ENCODE measurements around the gene C2CD4C. TPM values are rescaled to one million over a fixed set of nuclear protein-coding genes. Genes with fewer than 3 reads are reported as not detected.

C2CD4C gene
- 1 to 10 TPM in 1 of 2 donors, under 1 TPM in 1; 0.88 to 1.4 TPM for total RNA-seq
- polyA plus RNA-seq, result 1 to 10 TPM; 1.2 TPM
- long read RNA-seq, donor 1, result 0 reads
- long read RNA-seq, donor 2, result 0 reads
- long read RNA-seq, donor 3, result 0 reads
- long read RNA-seq, donor 4, result 0 reads
- long read RNA-seq, donor 5, result 0 reads

DNA sequence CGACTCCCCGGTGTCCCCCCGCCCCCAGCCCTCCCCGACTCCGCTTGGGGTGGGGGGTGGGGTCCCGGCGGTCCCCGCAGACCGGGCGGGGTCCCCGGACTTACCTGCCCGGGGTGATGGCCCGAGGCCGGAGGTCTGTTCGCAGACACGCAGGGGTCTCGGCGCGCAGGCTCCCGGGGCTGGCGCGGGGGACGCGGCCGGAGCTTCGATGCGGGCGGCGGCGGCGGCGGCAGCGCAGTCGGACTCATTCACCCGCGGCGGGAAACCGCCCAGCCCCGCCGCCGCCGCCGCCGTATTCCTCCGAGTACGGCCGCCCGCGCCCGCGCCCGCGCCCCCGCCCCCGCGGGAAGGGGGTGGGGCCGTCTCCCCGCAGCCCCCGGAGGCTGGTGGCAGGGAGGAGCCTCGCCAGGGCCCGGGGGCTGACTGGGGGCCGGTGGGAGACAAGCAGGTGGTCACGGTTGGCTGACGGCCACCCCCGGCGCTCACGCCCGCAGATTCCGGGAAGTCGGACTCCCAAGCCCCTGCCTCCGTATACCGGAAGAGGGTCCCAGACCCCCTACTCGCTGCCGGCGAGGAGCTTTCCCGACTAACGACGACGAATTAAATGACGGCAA is at the start of gene C2CD4C:
Gene C2CD4C (minus strand): TSS at position 246 of the 614 bp plus-strand sequence. CDS start 786 bp downstream, outside the sequence.
- H3K27ac ChIP-seq (ENCODE audit: low read depth in 1 of 2, low read length in 1 of 2), result no peak within 1 kb of the TSS
- TF ChIP-seq, protein P1, sequence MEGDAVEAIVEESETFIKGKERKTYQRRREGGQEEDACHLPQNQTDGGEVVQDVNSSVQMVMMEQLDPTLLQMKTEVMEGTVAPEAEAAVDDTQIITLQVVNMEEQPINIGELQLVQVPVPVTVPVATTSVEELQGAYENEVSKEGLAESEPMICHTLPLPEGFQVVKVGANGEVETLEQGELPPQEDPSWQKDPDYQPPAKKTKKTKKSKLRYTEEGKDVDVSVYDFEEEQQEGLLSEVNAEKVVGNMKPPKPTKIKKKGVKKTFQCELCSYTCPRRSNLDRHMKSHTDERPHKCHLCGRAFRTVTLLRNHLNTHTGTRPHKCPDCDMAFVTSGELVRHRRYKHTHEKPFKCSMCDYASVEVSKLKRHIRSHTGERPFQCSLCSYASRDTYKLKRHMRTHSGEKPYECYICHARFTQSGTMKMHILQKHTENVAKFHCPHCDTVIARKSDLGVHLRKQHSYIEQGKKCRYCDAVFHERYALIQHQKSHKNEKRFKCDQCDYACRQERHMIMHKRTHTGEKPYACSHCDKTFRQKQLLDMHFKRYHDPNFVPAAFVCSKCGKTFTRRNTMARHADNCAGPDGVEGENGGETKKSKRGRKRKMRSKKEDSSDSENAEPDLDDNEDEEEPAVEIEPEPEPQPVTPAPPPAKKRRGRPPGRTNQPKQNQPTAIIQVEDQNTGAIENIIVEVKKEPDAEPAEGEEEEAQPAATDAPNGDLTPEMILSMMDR (IDR thresholded peaks at IDR 0.05; ENCODE audit: control extremely low read depth, extremely low read depth), result no peak
- H3K9me3 ChIP-seq (ENCODE audit: control insufficient read depth in 4 of 4, insufficient read depth in 3 of 4, low read length in 3 of 4), result peaks cover 0 to 6% (median 0%) of the 10 kb centered on the region in 4 donors
- peaks cover 0 to 6% (median 4%) of the 10 kb centered on the region in 5 donors for H3K4me1 ChIP-seq (ENCODE audit: control insufficient read depth in 5 of 5, insufficient read depth in 5 of 5, low read length in 5 of 5)
- peaks cover 11 to 18% (median 13%) of the 10 kb centered on the region in 3 donors for H3K27me3 ChIP-seq (ENCODE audit: control insufficient read depth in 3 of 3, insufficient read depth in 3 of 3, low read length in 2 of 3)
- ATAC-seq (ENCODE audit: insufficient read depth, low FRiP score) (no peak), DNase-seq (peak in 2 of 3 donors; percentile 19 to 20)
- no peaks in the 10 kb centered on the region for H3K36me3 ChIP-seq (ENCODE audit: control insufficient read depth in 4 of 4, insufficient read depth in 4 of 4, low read length in 4 of 4)
- H3K4me3 ChIP-seq, result peak within 1 kb of the TSS; percentile 25
- whole genome bisulfite sequencing, 2 donors, result 0 to 1% methylated on average over 21 to 80 of the region's 80 CpGs
- no peak within 1 kb of the TSS for H3K9ac ChIP-seq (ENCODE audit: insufficient read depth in 1 of 2, low read length in 2 of 2)

- Histone ChIP-seq H3K36me3 (ENCODE audit: control insufficient read depth in 4 of 4, insufficient read depth in 4 of 4, low read length in 4 of 4) (no peaks in the 10 kb centered on the region), H3K9me3 (ENCODE audit: control insufficient read depth in 4 of 4, insufficient read depth in 3 of 4, low read length in 3 of 4) (no peaks in the 10 kb centered on the region), H3K27ac (ENCODE audit: low read depth in 1 of 2, low read length in 1 of 2) (no peak overlapping the region), H3K27me3 (ENCODE audit: control insufficient read depth in 3 of 3, insufficient read depth in 3 of 3, low read length in 2 of 3) (peaks cover 0 to 12% (median 8%) of the 10 kb centered on the region in 3 donors), H3K9ac (ENCODE audit: insufficient read depth in 1 of 2, low read length in 2 of 2) (no peak overlapping the region), H3K4me3 (no peak overlapping the region), H3K4me1 (ENCODE audit: control insufficient read depth in 5 of 5, insufficient read depth in 5 of 5, low read length in 5 of 5) (peaks cover 0 to 7% (median 0%) of the 10 kb centered on the region in 5 donors)
- ATAC-seq (ENCODE audit: insufficient read depth, low FRiP score) (no peak), DNase-seq (no peak)
- 93 to 97% methylated on average over 89 of the region's 89 CpGs for WGBS, 2 donors
- TF ChIP-seq, protein P1 (IDR thresholded peaks at IDR 0.05; ENCODE audit: control extremely low read depth, extremely low read depth), result no peak
These were observed 49.4 kb upstream of the C2CD4C start for GRCh38 chr19:458091-459042.

DNA sequence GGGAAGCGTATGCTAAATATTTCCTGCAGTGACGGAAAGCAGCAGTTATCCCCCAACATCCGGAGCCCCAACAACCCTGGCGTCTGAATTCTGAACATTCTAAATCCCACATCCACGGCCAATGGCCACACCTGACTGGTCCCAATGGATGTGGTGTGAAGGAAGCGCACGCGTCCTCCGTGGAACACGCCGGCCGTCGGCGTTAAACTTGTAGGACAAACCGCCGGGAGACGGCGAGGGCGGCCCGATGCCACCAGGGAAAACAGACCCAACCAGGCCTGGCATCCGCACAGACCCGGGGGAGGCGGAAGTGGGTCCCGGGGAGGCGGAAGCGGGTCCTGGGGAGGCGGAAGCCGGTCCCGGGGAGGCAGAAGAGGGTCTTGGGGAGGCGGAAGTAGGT is 48.7 kb upstream of the C2CD4C start:
- TF ChIP-seq, protein P1 (IDR thresholded peaks at IDR 0.05; ENCODE audit: control extremely low read depth, extremely low read depth), result no peak
- H3K9ac ChIP-seq (ENCODE audit: insufficient read depth in 1 of 2, low read length in 2 of 2), result no peak overlapping the region
- ATAC-seq (ENCODE audit: insufficient read depth, low FRiP score), result no peak
- H3K4me3 ChIP-seq, result no peak overlapping the region
- H3K27ac ChIP-seq (ENCODE audit: low read depth in 1 of 2, low read length in 1 of 2), result no peak overlapping the region
- no peaks in the 10 kb centered on the region for H3K9me3 ChIP-seq (ENCODE audit: control insufficient read depth in 4 of 4, insufficient read depth in 3 of 4, low read length in 3 of 4)
- peaks cover 0 to 7% (median 0%) of the 10 kb centered on the region in 5 donors for H3K4me1 ChIP-seq (ENCODE audit: control insufficient read depth in 5 of 5, insufficient read depth in 5 of 5, low read length in 5 of 5)
- no peak for DNase-seq
- H3K36me3 ChIP-seq (ENCODE audit: control insufficient read depth in 4 of 4, insufficient read depth in 4 of 4, low read length in 4 of 4), result no peaks in the 10 kb centered on the region
- WGBS, 2 donors, result 93 to 97% methylated on average over 30 of the region's 30 CpGs
- H3K27me3 ChIP-seq (ENCODE audit: control insufficient read depth in 3 of 3, insufficient read depth in 3 of 3, low read length in 2 of 3), result peaks cover 0 to 11% (median 7%) of the 10 kb centered on the region in 3 donors

All from lung (tissue), 16 donors.